Measurements from ENCODE around the gene IP6K3. TPM values are rescaled to one million over a fixed set of nuclear protein-coding genes. Genes with fewer than 3 reads are reported as not detected.
A peak's percentile ranks its signal among the peaks of the same experiment; 100 is the strongest.

IP6K3 gene
- total and polyA plus RNA-seq, 5 donors = 10.0 to 44.4 (median 26.1) TPM

- Histone ChIP-seq H3K4me1 (ENCODE audit: control insufficient read depth, insufficient read depth, low read length) (no peaks in the 10 kb centered on the region), H3K27me3 (ENCODE audit: control insufficient read depth, insufficient read depth) (no peaks in the 10 kb centered on the region), H3K9me3 (ENCODE audit: control insufficient read depth, low read length) (no peaks in the 10 kb centered on the region), H3K4me3 (ENCODE audit: low read length) (no peak overlapping the region), H3K27ac (ENCODE audit: low read length) (no peak overlapping the region)
- DNase-seq (peak in 1 of 3 donors; percentile 34), ATAC-seq (no peak)
- WGBS = 97% methylated on average over 3 of the region's 3 CpGs
- intact Hi-C loops (cut with DNase I) = loop anchor here in 2 of 4 donors (5.0 to 10.0 kb wide), 2 partner anchors 84 to 87 kb away; partner anchors contain the start of gene BAK1 (in 1 of the 2)
Measured at GRCh38 chr6:33671744-33672072, 75.0 kb downstream of the IP6K3 start.

Small RNA genes within 50 kb of the gene (microRNA-seq; reads per million reads assigned to microRNA genes)
- 1.1 to 1.7 reads per million in 2 donors for gene MIR3934

Other genes with a start within 250 kb of the IP6K3 start
- 10 to 100 TPM; 14.6 to 17.8 (median 16.7) TPM for gene BAK1, start 166.6 kb downstream of the IP6K3 start, total RNA-seq
- gene BAK1, start 166.6 kb downstream of the IP6K3 start, polyA plus RNA-seq = 17.1 TPM
- gene ITPR3, start 125.6 kb downstream of the IP6K3 start, total RNA-seq = 1 to 10 TPM; 4.7 to 9.1 (median 6.5) TPM
- 5.7 TPM for gene ITPR3, start 125.6 kb downstream of the IP6K3 start, polyA plus RNA-seq
- 100 to 1,000 TPM; 188 to 264 (median 233) TPM for gene UQCC2, start 35.2 kb downstream of the IP6K3 start, total RNA-seq
- gene UQCC2, start 35.2 kb downstream of the IP6K3 start, polyA plus RNA-seq = 376 TPM
- gene LEMD2, start 42.2 kb upstream of the IP6K3 start, total RNA-seq = 10 to 100 TPM; 29.5 to 34.6 (median 32.9) TPM
- gene LEMD2, start 42.2 kb upstream of the IP6K3 start, polyA plus RNA-seq = 33.2 TPM
- gene MLN, start 57.1 kb upstream of the IP6K3 start, total RNA-seq = not detected
- not detected for gene MLN, start 57.1 kb upstream of the IP6K3 start, polyA plus RNA-seq